Tibial artery (tissue), 4 donors: ENCODE data around the gene SULT1A3.

Experiments used
- DNase-seq, 2 donors: peaks; one replicate each; pipeline ENCODE4 v3.0.0-alpha.2; 2019
- H3K27ac ChIP-seq, 2 donors: fragments of 200-600 bp; sonication (generic) in 1 of 2; 1 replicate in 1 of 2; 2 replicates in 1 of 2; pipeline ENCODE4 v1.5.1; 2018 to 2019; ENCODE audit warnings: mild to moderate bottlenecking in 1 of 2
- H3K27me3 ChIP-seq, 2 donors: fragments of 200-600 bp; sonication (generic) in 1 of 2; one replicate each; pipeline versions ENCODE4 v1.5.1 to v1.6.0; 2016 to 2019
- H3K36me3 ChIP-seq, 3 donors: fragments of 200-600 bp; sonication (generic) in 2 of 3; one replicate each; pipeline ENCODE4 v1.5.1; 2016 to 2019; ENCODE audit warnings: mild to moderate bottlenecking in 2 of 3
- H3K4me1 ChIP-seq, 4 donors: fragments of 200-600 bp; sonication (generic) in 2 of 4; 1 replicate in 3 of 4; 2 replicates in 1 of 4; pipeline ENCODE4 v1.5.1; 2016 to 2019
- H3K4me3 ChIP-seq, 2 donors: fragments of 200-600 bp; sonication (generic) in 1 of 2; 1 replicate in 1 of 2; 2 replicates in 1 of 2; pipeline ENCODE4 v1.5.1; 2018 to 2019; ENCODE audit warnings: mild to moderate bottlenecking in 2 of 2
- H3K9me3 ChIP-seq, 3 donors: fragments of 200-600 bp; sonication (generic) in 1 of 3; one replicate each; pipeline ENCODE4 v1.5.1; 2016 to 2019
- intact Hi-C: fragments of 100-400 bp; cut with DNase I; formaldehyde crosslinking; loops from one replicate; pipeline ENCODE4 v1.15.0; 2023; ENCODE audit warnings: low total_unique reads
- TF ChIP-seq, protein P1 (sequence below), 2 experiments: fragments of 200-600 bp in 1 of 2; fragments of 450-650 bp in 1 of 2; IDR thresholded peaks; one replicate each; pipeline ENCODE4 v1.5.1; 2017 to 2019; ENCODE audit warnings: antibody characterized with exemption in 2 of 2, mild to moderate bottlenecking in 1 of 2, moderate library complexity in 1 of 2

SULT1A3 gene

GRCh38 chr16:30180741-30181140, 18.3 kb upstream of the SULT1A3 start:
- Histone ChIP-seq H3K36me3 (no peaks in the 10 kb centered on the region), H3K27ac (no peak overlapping the region), H3K4me1 (peaks cover 0 to 18% (median 12%) of the 10 kb centered on the region in 4 donors), H3K9me3 (no peaks in the 10 kb centered on the region), H3K27me3 (no peaks in the 10 kb centered on the region), H3K4me3 (no peak overlapping the region)
- no peak for DNase-seq
- TF ChIP-seq, protein P1, sequence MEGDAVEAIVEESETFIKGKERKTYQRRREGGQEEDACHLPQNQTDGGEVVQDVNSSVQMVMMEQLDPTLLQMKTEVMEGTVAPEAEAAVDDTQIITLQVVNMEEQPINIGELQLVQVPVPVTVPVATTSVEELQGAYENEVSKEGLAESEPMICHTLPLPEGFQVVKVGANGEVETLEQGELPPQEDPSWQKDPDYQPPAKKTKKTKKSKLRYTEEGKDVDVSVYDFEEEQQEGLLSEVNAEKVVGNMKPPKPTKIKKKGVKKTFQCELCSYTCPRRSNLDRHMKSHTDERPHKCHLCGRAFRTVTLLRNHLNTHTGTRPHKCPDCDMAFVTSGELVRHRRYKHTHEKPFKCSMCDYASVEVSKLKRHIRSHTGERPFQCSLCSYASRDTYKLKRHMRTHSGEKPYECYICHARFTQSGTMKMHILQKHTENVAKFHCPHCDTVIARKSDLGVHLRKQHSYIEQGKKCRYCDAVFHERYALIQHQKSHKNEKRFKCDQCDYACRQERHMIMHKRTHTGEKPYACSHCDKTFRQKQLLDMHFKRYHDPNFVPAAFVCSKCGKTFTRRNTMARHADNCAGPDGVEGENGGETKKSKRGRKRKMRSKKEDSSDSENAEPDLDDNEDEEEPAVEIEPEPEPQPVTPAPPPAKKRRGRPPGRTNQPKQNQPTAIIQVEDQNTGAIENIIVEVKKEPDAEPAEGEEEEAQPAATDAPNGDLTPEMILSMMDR (IDR thresholded peaks at IDR 0.05): no peak
- intact Hi-C loops: no loop called here

DNA sequence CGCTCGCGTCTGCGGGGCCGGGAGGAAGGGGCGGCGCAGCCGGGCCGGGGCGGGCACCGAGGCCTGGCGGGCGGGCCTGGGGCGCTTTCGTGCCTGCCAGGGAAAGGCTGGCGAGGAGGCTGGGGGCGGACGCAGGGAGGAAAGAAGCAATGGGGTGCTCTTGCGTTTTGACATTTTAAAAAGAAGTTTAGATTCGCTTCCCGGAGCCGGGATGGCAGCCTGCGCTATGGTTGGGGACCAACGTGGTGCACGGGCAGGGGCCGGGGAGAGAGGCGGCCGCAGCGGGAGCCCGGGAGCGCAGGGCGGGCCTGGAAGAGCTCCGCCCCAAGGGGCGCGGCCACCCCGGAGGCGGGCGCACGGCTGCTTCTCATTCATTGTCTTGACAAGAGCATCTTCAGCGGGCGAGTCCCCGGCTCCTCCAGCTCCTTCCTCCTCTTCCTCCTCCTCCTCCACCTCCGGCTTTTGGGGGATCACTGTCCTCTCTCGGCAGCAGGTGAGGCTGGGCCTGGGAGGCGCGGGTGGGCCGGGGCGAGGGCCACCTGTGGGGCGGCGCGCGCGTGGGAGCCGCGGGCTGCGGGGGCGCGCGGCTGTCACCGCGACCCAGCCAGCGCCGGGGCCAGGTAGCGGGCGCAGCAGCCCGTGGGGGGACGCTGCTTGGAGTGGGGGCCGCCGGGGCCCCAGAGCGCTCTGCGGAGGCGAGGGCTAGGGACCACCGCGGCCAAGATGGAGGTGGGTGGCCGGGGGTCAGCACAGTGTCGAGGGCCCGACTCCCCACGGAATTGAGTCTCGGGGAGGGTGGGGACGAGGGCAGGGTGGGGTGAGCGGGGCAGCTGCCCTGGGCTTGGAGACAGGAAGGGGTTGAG, 15.6 kb upstream of the SULT1A3 start, which contains the start of gene CORO1A:
Gene CORO1A (plus strand): TSS at position 370 of the 863 bp plus-strand sequence. CDS start 1,608 bp downstream, outside the sequence.
- H3K27ac ChIP-seq: peak within 1 kb of the TSS; percentile 70 to 72
- H3K4me1 ChIP-seq: peaks cover 0 to 21% (median 12%) of the 10 kb centered on the region in 4 donors
- H3K36me3 ChIP-seq: no peaks in the 10 kb centered on the region
- H3K27me3 ChIP-seq: no peaks in the 10 kb centered on the region
- no peaks in the 10 kb centered on the region for H3K9me3 ChIP-seq
- TF ChIP-seq, protein P1 (IDR thresholded peaks at IDR 0.05): no peak
- intact Hi-C loops: no loop called here
- peak; percentile 87 to 91 for DNase-seq
- peak within 1 kb of the TSS; percentile 53 to 63 for H3K4me3 ChIP-seq

- intact Hi-C loops: no loop called here
- peaks cover 0 to 21% (median 12%) of the 10 kb centered on the region in 4 donors for H3K4me1 ChIP-seq
- no peaks in the 10 kb centered on the region for H3K36me3 ChIP-seq
- H3K27me3 ChIP-seq: no peaks in the 10 kb centered on the region
- H3K27ac ChIP-seq: no peak overlapping the region
- peak in 1 of 2 donors; percentile 17 for DNase-seq
- H3K9me3 ChIP-seq: no peaks in the 10 kb centered on the region
- TF ChIP-seq, protein P1 (IDR thresholded peaks at IDR 0.05): no peak
- H3K4me3 ChIP-seq: peak overlapping the region; percentile 53 to 63
These were observed 14.8 kb upstream of the SULT1A3 start for GRCh38 chr16:30184096-30184890.

GRCh38 chr16:30184891-30185682, 14.0 kb upstream of the SULT1A3 start:
- H3K36me3 ChIP-seq: no peaks in the 10 kb centered on the region
- H3K9me3 ChIP-seq: no peaks in the 10 kb centered on the region
- TF ChIP-seq, protein P1 (IDR thresholded peaks at IDR 0.05): no peak
- H3K27me3 ChIP-seq: no peaks in the 10 kb centered on the region
- H3K4me3 ChIP-seq: peak overlapping the region; percentile 53 to 63
- H3K27ac ChIP-seq: no peak overlapping the region
- peaks cover 0 to 21% (median 12%) of the 10 kb centered on the region in 4 donors for H3K4me1 ChIP-seq
- intact Hi-C loops: no loop called here
- DNase-seq: no peak
